ENCODE data around the gene GPR156.
"Not testable (repeated sequence)": the region's sequence is repeated elsewhere in the genome, so short reads cannot be mapped to it uniquely, and the experiment has no call there.

The GPR156 gene

DNA sequence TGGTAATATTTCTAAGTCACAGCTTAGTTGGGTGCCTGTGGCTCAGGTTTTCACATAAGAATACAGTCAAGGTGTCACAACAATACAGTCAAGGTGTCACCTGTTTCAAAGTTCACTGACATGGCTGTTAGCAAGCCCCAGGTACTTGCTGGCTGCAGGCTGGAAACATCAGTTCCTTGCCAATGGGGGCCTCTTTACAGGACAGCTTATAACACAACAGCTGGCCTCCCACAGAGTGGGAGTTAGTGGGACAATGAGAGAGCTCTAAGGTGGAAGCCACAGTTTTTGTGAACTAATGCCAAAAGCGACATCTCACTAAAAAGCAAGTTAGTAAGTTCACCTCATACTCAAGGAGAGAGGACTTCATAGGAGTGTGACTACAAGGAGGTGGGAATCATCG, 45.4 kb downstream of the GPR156 start:
- TF ChIP-seq POLR2A (IDR thresholded peaks at IDR 0.05; ENCODE audit: low read depth, low read length), result no peak
- no peak for TF ChIP-seq POLR2AphosphoS5 (IDR thresholded peaks at IDR 0.05; ENCODE audit: low read depth, low read length)
- no peak for TF ChIP-seq PAX5 (IDR thresholded peaks at IDR 0.05; ENCODE audit: insufficient read depth, low read length, severe bottlenecking)
- no peak for TF ChIP-seq TAF1 (IDR thresholded peaks at IDR 0.05; ENCODE audit: low read depth, low read length)
- no peak for TF ChIP-seq SPI1 (IDR thresholded peaks at IDR 0.05; ENCODE audit: low read depth, low read length)
- no peak for TF ChIP-seq POU2F2 (IDR thresholded peaks at IDR 0.05; ENCODE audit: low read depth, low read length)
- DNase-seq (ENCODE audit: insufficient read length, low spot score), result no peak
- no peak for FAIRE-seq

GRCh38 chr3:120227710-120228347, 57.2 kb downstream of the GPR156 start:
- no peak for FAIRE-seq
- DNase-seq (ENCODE audit: insufficient read length, low spot score), result no peak
- TF ChIP-seq POLR2A (IDR thresholded peaks at IDR 0.05; ENCODE audit: low read depth, low read length) (no peak), TAF1 (IDR thresholded peaks at IDR 0.05; ENCODE audit: low read depth, low read length) (no peak), POU2F2 (IDR thresholded peaks at IDR 0.05; ENCODE audit: low read depth, low read length) (no peak), POLR2AphosphoS5 (IDR thresholded peaks at IDR 0.05; ENCODE audit: low read depth, low read length) (no peak), PAX5 (IDR thresholded peaks at IDR 0.05; ENCODE audit: insufficient read depth, low read length, severe bottlenecking) (no peak), SPI1 (IDR thresholded peaks at IDR 0.05; ENCODE audit: low read depth, low read length) (no peak)

GRCh38 chr3:120224237-120224636, 60.8 kb downstream of the GPR156 start:
- no peak for DNase-seq (ENCODE audit: insufficient read length, low spot score)
- no peak for FAIRE-seq
- TF ChIP-seq POLR2AphosphoS5 (IDR thresholded peaks at IDR 0.05; ENCODE audit: low read depth, low read length), result no peak
- TF ChIP-seq PAX5 (IDR thresholded peaks at IDR 0.05; ENCODE audit: insufficient read depth, low read length, severe bottlenecking), result no peak
- no peak for TF ChIP-seq POU2F2 (IDR thresholded peaks at IDR 0.05; ENCODE audit: low read depth, low read length)
- no peak for TF ChIP-seq SPI1 (IDR thresholded peaks at IDR 0.05; ENCODE audit: low read depth, low read length)
- no peak for TF ChIP-seq POLR2A (IDR thresholded peaks at IDR 0.05; ENCODE audit: low read depth, low read length)
- TF ChIP-seq TAF1 (IDR thresholded peaks at IDR 0.05; ENCODE audit: low read depth, low read length), result no peak

GRCh38 chr3:120218981-120219380, 66.0 kb downstream of the GPR156 start:
- no peak for TF ChIP-seq POU2F2 (IDR thresholded peaks at IDR 0.05; ENCODE audit: low read depth, low read length)
- TF ChIP-seq SPI1 (IDR thresholded peaks at IDR 0.05; ENCODE audit: low read depth, low read length), result no peak
- TF ChIP-seq POLR2AphosphoS5 (IDR thresholded peaks at IDR 0.05; ENCODE audit: low read depth, low read length), result no peak
- TF ChIP-seq TAF1 (IDR thresholded peaks at IDR 0.05; ENCODE audit: low read depth, low read length), result no peak
- TF ChIP-seq PAX5 (IDR thresholded peaks at IDR 0.05; ENCODE audit: insufficient read depth, low read length, severe bottlenecking), result no peak
- no peak for TF ChIP-seq POLR2A (IDR thresholded peaks at IDR 0.05; ENCODE audit: low read depth, low read length)
- DNase-seq (ENCODE audit: insufficient read length, low spot score) (no peak), FAIRE-seq (no peak)

GRCh38 chr3:120216633-120217032, 68.4 kb downstream of the GPR156 start:
- FAIRE-seq, result not testable (repeated sequence)

GRCh38 chr3:120214176-120214575, 70.8 kb downstream of the GPR156 start:
- DNase-seq (ENCODE audit: insufficient read length, low spot score), result no peak
- TF ChIP-seq POU2F2 (IDR thresholded peaks at IDR 0.05; ENCODE audit: low read depth, low read length) (no peak), PAX5 (IDR thresholded peaks at IDR 0.05; ENCODE audit: insufficient read depth, low read length, severe bottlenecking) (no peak), TAF1 (IDR thresholded peaks at IDR 0.05; ENCODE audit: low read depth, low read length) (no peak), POLR2AphosphoS5 (IDR thresholded peaks at IDR 0.05; ENCODE audit: low read depth, low read length) (no peak), SPI1 (IDR thresholded peaks at IDR 0.05; ENCODE audit: low read depth, low read length) (no peak), POLR2A (IDR thresholded peaks at IDR 0.05; ENCODE audit: low read depth, low read length) (no peak)

More at GRCh38 chr3:120216633-120217032, 68.4 kb downstream of the GPR156 start:
- not testable (repeated sequence) for DNase-seq (ENCODE audit: insufficient read length, low spot score)

DNA sequence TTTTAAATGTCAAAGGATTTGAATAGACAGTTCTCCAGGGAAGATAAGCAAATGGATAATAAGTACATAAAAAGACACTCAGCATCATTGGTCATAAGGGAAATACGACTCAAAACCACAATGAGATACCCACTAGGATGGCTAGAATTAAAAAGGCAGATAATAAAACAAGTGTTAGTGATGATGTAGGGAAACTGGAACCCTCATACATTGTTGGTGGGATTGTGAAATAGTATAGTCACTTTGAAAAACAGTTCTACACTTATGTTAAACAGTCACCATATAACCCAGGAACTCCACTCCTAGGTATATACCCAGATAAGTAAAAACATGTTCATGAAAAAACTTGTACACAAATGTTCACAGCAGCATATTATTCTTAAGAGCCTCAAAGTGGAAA, 72.5 kb downstream of the GPR156 start:
- TF ChIP-seq POU2F2 (IDR thresholded peaks at IDR 0.05; ENCODE audit: low read depth, low read length), result no peak
- no peak for TF ChIP-seq POLR2A (IDR thresholded peaks at IDR 0.05; ENCODE audit: low read depth, low read length)
- no peak for TF ChIP-seq SPI1 (IDR thresholded peaks at IDR 0.05; ENCODE audit: low read depth, low read length)
- TF ChIP-seq PAX5 (IDR thresholded peaks at IDR 0.05; ENCODE audit: insufficient read depth, low read length, severe bottlenecking), result no peak
- no peak for TF ChIP-seq TAF1 (IDR thresholded peaks at IDR 0.05; ENCODE audit: low read depth, low read length)
- no peak for TF ChIP-seq POLR2AphosphoS5 (IDR thresholded peaks at IDR 0.05; ENCODE audit: low read depth, low read length)
- no peak for DNase-seq (ENCODE audit: insufficient read length, low spot score)
- FAIRE-seq, result no peak

More at GRCh38 chr3:120214176-120214575, 70.8 kb downstream of the GPR156 start:
- no peak for FAIRE-seq

GRCh38 chr3:120209425-120209824, 75.6 kb downstream of the GPR156 start:
- no peak for DNase-seq (ENCODE audit: insufficient read length, low spot score)
- TF ChIP-seq TAF1 (IDR thresholded peaks at IDR 0.05; ENCODE audit: low read depth, low read length) (no peak), SPI1 (IDR thresholded peaks at IDR 0.05; ENCODE audit: low read depth, low read length) (no peak), POLR2AphosphoS5 (IDR thresholded peaks at IDR 0.05; ENCODE audit: low read depth, low read length) (no peak), POLR2A (IDR thresholded peaks at IDR 0.05; ENCODE audit: low read depth, low read length) (no peak), PAX5 (IDR thresholded peaks at IDR 0.05; ENCODE audit: insufficient read depth, low read length, severe bottlenecking) (no peak), POU2F2 (IDR thresholded peaks at IDR 0.05; ENCODE audit: low read depth, low read length) (no peak)
- FAIRE-seq, result no peak

GRCh38 chr3:120204338-120204737, 80.7 kb downstream of the GPR156 start:
- no peak for FAIRE-seq
- no peak for DNase-seq (ENCODE audit: insufficient read length, low spot score)
- no peak for TF ChIP-seq SPI1 (IDR thresholded peaks at IDR 0.05; ENCODE audit: low read depth, low read length)
- TF ChIP-seq TAF1 (IDR thresholded peaks at IDR 0.05; ENCODE audit: low read depth, low read length), result no peak
- no peak for TF ChIP-seq POLR2A (IDR thresholded peaks at IDR 0.05; ENCODE audit: low read depth, low read length)
- no peak for TF ChIP-seq PAX5 (IDR thresholded peaks at IDR 0.05; ENCODE audit: insufficient read depth, low read length, severe bottlenecking)
- no peak for TF ChIP-seq POLR2AphosphoS5 (IDR thresholded peaks at IDR 0.05; ENCODE audit: low read depth, low read length)
- TF ChIP-seq POU2F2 (IDR thresholded peaks at IDR 0.05; ENCODE audit: low read depth, low read length), result no peak

DNA sequence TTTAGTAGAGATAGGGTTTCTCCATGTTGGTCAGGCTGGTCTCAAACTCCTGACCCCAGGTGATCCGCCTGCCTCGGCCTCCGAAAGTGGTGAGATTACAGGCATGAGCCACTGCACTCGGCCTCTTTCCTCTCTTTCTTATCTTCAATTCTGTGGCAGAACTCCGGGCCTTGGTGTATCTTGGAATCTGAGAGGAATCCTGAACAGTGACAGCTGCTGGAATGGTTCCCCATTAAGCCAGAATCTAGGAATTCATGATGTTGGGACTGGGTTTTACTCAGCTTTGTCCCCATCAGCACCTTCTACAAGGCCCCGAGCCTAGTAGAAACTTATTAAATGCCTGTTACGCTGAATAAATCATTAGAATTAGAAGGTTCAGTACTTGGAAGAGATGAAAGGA, 81.4 kb downstream of the GPR156 start:
- no peak for FAIRE-seq
- no peak for TF ChIP-seq POU2F2 (IDR thresholded peaks at IDR 0.05; ENCODE audit: low read depth, low read length)
- no peak for TF ChIP-seq PAX5 (IDR thresholded peaks at IDR 0.05; ENCODE audit: insufficient read depth, low read length, severe bottlenecking)
- TF ChIP-seq SPI1 (IDR thresholded peaks at IDR 0.05; ENCODE audit: low read depth, low read length), result no peak
- DNase-seq (ENCODE audit: insufficient read length, low spot score), result no peak
